GM23248 (cell line): ENCODE data around the gene PXDC1.

Experiments used
- EZH2 ChIP-seq: fragments of 200-600 bp; sonication (generic); IDR thresholded peaks from 2 replicates; pipeline ENCODE4 v1.6.1; 2018; ENCODE audit warnings: antibody characterized with exemption, mild to moderate bottlenecking; ENCODE audit not compliant: insufficient read depth, poor library complexity, severe bottlenecking
- EZH2phosphoT487 ChIP-seq: fragments of 200-600 bp; sonication (generic); IDR thresholded peaks from 2 replicates; pipeline ENCODE4 v1.6.1; 2018; ENCODE audit warnings: antibody characterized with exemption, moderate library complexity, mild to moderate bottlenecking, low read depth; ENCODE audit not compliant: insufficient read depth

- TF ChIP-seq EZH2phosphoT487: no peak
- TF ChIP-seq EZH2: no peak
Measured at GRCh38 chr6:3746696-3747095, 4.8 kb downstream of the PXDC1 start.
